Measurements from ENCODE around the gene SPPL2A. TPM values are rescaled to one million over a fixed set of nuclear protein-coding genes. Genes with fewer than 3 reads are reported as not detected.

The SPPL2A gene
- total RNA-seq, 1 experiment from 2014 or later: 38.6 TPM

GRCh38 chr15:50765195-50765967 is at the start of gene SPPL2A (continued):
- TF ChIP-seq ZSCAN18 (CRISPR knock-in tag; IDR thresholded peaks at IDR 0.05): no peak
- TF ChIP-seq CREB1 (CRISPR knock-in tag; IDR thresholded peaks at IDR 0.05): no peak
- no peak for TF ChIP-seq TEAD4 (CRISPR knock-in tag; IDR thresholded peaks at IDR 0.05)
- TF ChIP-seq ATF1 (CRISPR knock-in tag; IDR thresholded peaks at IDR 0.05): no peak
- TF ChIP-seq ZNF263 (CRISPR knock-in tag; IDR thresholded peaks at IDR 0.05; ENCODE audit: low read depth): no peak
- no peak for TF ChIP-seq ZNF671 (CRISPR knock-in tag; IDR thresholded peaks at IDR 0.05)
- TF ChIP-seq TCF7 (CRISPR knock-in tag; IDR thresholded peaks at IDR 0.05; ENCODE audit: low read depth): no peak
- TF ChIP-seq CTCF (IDR thresholded peaks at IDR 0.05): no peak
- TF ChIP-seq JUN (CRISPR knock-in tag; IDR thresholded peaks at IDR 0.05): peak; percentile 28; the same call in 1 of the 2 replicates
- TF ChIP-seq USF2 (CRISPR knock-in tag; IDR thresholded peaks at IDR 0.05): 0 out of 2 replicates have a peak, but pooled peaks have one; percentile 7

GRCh38 chr15:50814634-50815033 is 49.1 kb upstream of the SPPL2A start:
- Mint-ChIP-seq H3K9me3 (no peaks in the 10 kb centered on the region), H3K4me1 (no peaks in the 10 kb centered on the region), H3K27me3 (ENCODE audit: low read depth) (no peaks in the 10 kb centered on the region), H3K4me3 (no peak overlapping the region), H3K27ac (no peak overlapping the region), H3K36me3 (no peaks in the 10 kb centered on the region)
- POLR2A ChIA-PET: no interaction called here
- TF ChIP-seq MYBL2 (CRISPR knock-in tag; IDR thresholded peaks at IDR 0.05): no peak
- no peak for TF ChIP-seq PRDM15 (CRISPR knock-in tag; IDR thresholded peaks at IDR 0.05)
- no peak for TF ChIP-seq ZNF671 (CRISPR knock-in tag; IDR thresholded peaks at IDR 0.05)
- TF ChIP-seq TEAD1 (CRISPR knock-in tag; IDR thresholded peaks at IDR 0.05): no peak
- TF ChIP-seq ZNF138 (CRISPR knock-in tag; conservative IDR thresholded peaks at IDR 0.05): no peak
- no peak for TF ChIP-seq CBFB (CRISPR knock-in tag; IDR thresholded peaks at IDR 0.05; ENCODE audit: low read depth)
- TF ChIP-seq ZNF512 (CRISPR knock-in tag; IDR thresholded peaks at IDR 0.05; ENCODE audit: borderline replicate concordance): no peak
- no peak for TF ChIP-seq FOXJ3 (CRISPR knock-in tag; IDR thresholded peaks at IDR 0.05; ENCODE audit: borderline replicate concordance)
- TF ChIP-seq JAZF1 (CRISPR knock-in tag; IDR thresholded peaks at IDR 0.05): no peak
- TF ChIP-seq FOXP1 (CRISPR knock-in tag; IDR thresholded peaks at IDR 0.05; ENCODE audit: borderline replicate concordance): no peak
- TF ChIP-seq NFYB (CRISPR knock-in tag; conservative IDR thresholded peaks at IDR 0.05; ENCODE audit: low read depth): no peak
- TF ChIP-seq ATF1 (CRISPR knock-in tag; IDR thresholded peaks at IDR 0.05): no peak
- no peak for TF ChIP-seq HMGXB4 (CRISPR knock-in tag; IDR thresholded peaks at IDR 0.05)
- no peak for TF ChIP-seq GTF2I (CRISPR knock-in tag; conservative IDR thresholded peaks at IDR 0.05)
- CTCF ChIA-PET: no interaction called here
- DNase-seq (ENCODE audit: low spot score) (no peak), ATAC-seq (no peak)

Data from WTC11 (cell line).